T-helper 1 cell treated with Interleukin-12 subunit alpha and Interleukin-12 subunit beta and Interleukin-4 antibody, amounts not matched to agents 30 ng/mL and 1 ng/mL, for 36 hours (primary cell): ENCODE measurements around the gene GPRC6A. TPM values are rescaled to one million over a fixed set of nuclear protein-coding genes. Genes with fewer than 3 reads are reported as not detected.

Experiments
- intact Hi-C: fragments of 100-400 bp; cut with micrococcal nuclease; formaldehyde crosslinking; loops from one replicate; pipeline ENCODE4 v1.15.1; 2024
- total RNA-seq: library from RNA; stranded (reverse); gene quantifications from 2 replicates; pipeline ENCODE4 v1.2.3, GENCODE V29; 2022

Gene GPRC6A
- total RNA-seq, 1 donor from 2014 or later, result not detected

DNA sequence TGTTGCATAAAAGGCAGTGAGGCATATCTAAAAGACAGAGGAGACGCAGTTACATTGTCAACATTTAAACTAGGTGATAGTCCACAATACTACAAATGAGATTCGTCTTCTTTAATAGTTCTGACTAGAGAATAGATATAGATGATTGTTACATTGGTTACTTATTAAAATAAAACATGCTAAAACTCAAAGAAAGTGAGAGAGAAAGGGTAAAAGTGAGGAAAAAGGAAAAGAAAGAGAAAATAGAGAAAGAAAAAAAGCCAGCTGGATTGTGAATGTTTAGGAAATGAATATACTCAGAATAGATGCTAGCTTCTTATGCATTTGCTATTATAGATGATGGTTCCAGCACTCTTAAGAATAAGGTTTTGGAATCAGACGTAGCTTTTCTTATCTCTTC lies 35.7 kb downstream of the GPRC6A start:
- intact Hi-C loops, result no loop called here

- intact Hi-C loops, result no loop called here
Measured at GRCh38 chr6:116783852-116784251, 45.0 kb downstream of the GPRC6A start.

- intact Hi-C loops, result loop anchor here (1.0 kb wide), 2 partner anchors 68 to 190 kb away; no protein-coding TSS in a partner anchor
Measured at GRCh38 chr6:116779573-116780164, 49.2 kb downstream of the GPRC6A start.

DNA sequence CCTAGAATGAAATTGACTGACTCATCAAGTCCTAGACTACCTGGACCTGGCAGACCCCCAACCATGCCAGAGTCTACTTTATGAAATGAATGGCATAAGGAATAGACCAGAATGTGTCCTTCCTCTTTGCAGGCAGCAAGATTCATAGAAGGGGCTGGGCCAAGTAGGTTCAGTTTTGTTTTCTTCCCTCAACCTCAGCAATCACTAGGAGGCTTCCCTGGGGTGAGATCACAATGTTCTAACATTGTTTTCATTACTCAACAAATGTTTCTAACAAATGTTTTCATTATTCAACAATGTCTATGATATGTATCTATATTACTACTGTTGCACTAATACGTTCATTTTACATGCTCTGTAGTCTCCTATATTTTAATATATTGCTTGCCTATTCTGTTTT lies 55.0 kb downstream of the GPRC6A start:
- intact Hi-C loops, result no loop called here

GRCh38 chr6:116772450-116772849 lies 56.4 kb downstream of the GPRC6A start:
- intact Hi-C loops, result no loop called here

- intact Hi-C loops, result no loop called here
Measured at GRCh38 chr6:116767715-116768114, 61.2 kb downstream of the GPRC6A start.

DNA sequence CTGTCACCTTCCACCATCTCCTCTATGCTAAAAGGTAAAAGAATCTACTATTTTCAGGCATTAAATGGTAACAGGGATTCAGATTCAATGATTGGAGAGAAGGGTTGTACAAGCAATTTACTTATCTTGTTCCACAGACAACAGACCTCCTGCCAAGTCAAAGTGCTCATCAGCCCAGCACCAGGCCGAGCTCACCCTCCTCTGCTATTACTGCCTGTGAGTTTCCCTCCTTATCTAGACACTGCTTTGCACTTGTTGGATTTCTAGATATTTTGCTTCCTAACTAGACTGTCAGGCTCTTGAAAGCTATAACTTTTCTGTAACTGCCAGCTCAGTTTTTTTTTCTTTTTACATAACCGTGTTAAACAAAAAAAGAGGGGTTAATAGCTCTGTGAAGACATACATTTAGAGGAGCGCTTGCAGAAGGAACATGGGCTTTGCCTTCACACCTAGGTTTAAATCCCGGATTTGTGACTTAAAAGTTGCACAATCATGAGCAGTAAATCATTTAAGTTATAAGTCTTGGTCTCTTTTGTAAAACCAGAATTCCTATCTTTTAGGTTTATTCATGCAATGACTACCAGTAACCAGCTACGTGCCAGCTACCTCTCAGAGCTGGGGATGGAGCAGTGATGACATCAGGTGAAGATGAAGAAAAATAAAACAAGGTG lies 62.2 kb downstream of the GPRC6A start:
- intact Hi-C loops, result no loop called here

- intact Hi-C loops, result no loop called here
Measured at GRCh38 chr6:116764961-116765841, 63.7 kb downstream of the GPRC6A start, which contains the start of gene FAM162B. TSS of gene FAM162B (minus strand) at chr6:116765719. CDS start at chr6:116765576, 143 bp downstream.

DNA sequence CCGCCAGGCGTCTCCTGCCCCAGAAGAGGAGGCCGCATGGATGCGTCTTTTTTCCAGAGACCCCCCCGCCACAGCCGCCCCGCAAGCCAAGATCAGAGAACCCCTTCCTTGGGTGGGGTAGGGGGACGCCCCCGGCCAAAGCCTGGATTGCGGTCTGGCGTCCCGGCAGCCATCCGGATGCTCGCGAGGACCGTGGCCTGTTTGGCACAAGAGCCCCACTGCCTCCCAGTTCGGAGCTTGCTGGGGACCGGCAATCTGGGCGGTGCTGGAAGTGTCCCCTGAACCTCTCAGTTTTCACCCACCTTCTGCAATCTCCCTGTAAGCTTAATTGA lies 64.3 kb downstream of the GPRC6A start:
- intact Hi-C loops, result no loop called here

DNA sequence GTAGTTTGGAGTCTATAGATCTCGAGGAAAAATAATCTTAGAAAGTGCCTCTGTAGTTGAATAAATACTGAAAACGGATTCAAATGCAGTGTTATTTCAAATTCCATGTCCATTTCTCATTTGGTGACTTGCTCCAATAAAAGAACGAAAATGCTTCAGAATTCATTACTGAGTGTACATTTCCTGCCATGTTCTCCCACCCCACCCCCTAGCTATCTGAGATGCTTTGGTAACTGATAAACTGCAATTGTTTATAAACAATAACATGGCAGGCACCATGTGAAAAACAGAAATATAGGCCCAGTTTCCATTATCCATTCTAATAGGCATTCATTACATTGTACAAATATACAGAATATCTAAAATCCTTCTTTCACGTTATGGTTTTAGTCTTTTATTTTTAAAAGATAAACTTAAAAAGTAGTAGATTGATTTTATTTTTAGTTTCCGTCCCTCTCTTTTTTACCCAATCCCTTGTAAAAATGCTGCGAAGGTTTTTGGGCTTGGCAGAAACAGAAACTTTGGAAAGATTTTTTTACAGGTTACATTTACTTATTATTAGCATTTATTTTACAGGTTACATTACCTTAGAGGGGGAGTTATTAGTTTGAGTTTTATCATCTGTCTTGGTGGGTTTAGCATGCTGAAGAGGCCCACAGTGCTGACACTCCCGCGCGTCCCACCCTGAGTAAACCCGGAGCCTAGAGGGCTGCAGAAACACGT lies 64.8 kb downstream of the GPRC6A start:
- intact Hi-C loops, result no loop called here

DNA sequence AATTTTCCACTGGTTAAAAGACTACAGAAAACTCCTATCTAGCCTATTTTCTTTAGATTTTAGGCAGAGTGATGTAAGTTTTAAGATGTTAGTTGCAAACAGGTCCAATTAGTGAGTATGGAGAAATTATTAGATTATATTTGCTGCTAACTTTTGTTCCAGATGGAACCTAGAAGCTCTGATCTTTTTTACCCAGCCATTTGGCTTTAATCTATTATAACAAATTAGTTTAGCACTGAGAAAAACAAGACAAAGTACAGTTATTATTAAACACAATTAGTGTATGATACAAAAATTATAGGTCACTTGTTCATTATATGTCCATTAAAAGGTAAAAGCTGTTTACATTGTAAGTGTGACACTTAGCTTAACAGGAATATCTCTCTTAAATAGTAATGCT lies 65.8 kb downstream of the GPRC6A start:
- intact Hi-C loops, result no loop called here

- intact Hi-C loops, result no loop called here
Measured at GRCh38 chr6:116762235-116762634, 66.6 kb downstream of the GPRC6A start.

GRCh38 chr6:116761779-116762178 lies 67.1 kb downstream of the GPRC6A start:
- intact Hi-C loops, result no loop called here

- intact Hi-C loops, result no loop called here
Measured at GRCh38 chr6:116745176-116745575, 83.7 kb downstream of the GPRC6A start.

Other genes starting within 250 kb of the GPRC6A start
- gene RSPH4A, start 212.6 kb downstream of the GPRC6A start, total RNA-seq, result 0.29 and 0.37 TPM in 2 replicates
- gene ZUP1, start 160.3 kb downstream of the GPRC6A start, total RNA-seq, result 15.7 and 18.8 TPM in 2 replicates
- 9.2 and 9.8 TPM in 2 replicates for gene KPNA5, start 147.9 kb downstream of the GPRC6A start, total RNA-seq
- gene FAM162B, start 63.4 kb downstream of the GPRC6A start, total RNA-seq, result not detected in 2 replicates
- gene RFX6, start 48.2 kb upstream of the GPRC6A start, total RNA-seq, result not detected in 2 replicates